Hepatocyte (in vitro differentiated cells): ENCODE data around the gene AHSG.

Experiments
- CTCF ChIP-seq: fragments of 200-600 bp; sonication (generic); IDR thresholded peaks from 2 replicates; pipeline ENCODE4 v1.5.1; 2016; ENCODE audit warnings: antibody characterized with exemption, mild to moderate bottlenecking; ENCODE audit not compliant: poor library complexity
- EZH2 ChIP-seq: fragments of 200-600 bp; sonication (generic); IDR thresholded peaks from 2 replicates; pipeline ENCODE4 v1.6.1; 2016; ENCODE audit warnings: antibody characterized with exemption, mild to moderate bottlenecking, borderline replicate concordance
- EZH2phosphoT487 ChIP-seq: fragments of 200-600 bp; sonication (generic); IDR thresholded peaks from one replicate; pipeline ENCODE4 v1.6.1; 2018; ENCODE audit warnings: antibody characterized with exemption, mild to moderate bottlenecking, low read depth, moderate library complexity; ENCODE audit not compliant: unreplicated experiment, severe bottlenecking

GRCh38 chr3:186599142-186599784, 13.6 kb upstream of the AHSG start:
- no peak for TF ChIP-seq CTCF
- no peak for TF ChIP-seq EZH2
- TF ChIP-seq EZH2phosphoT487, result no peak
